Psoas muscle (tissue), 8 donors: ENCODE data around the gene PDE4D. TPM values are rescaled to one million over a fixed set of nuclear protein-coding genes. Genes with fewer than 3 reads are reported as not detected.

ENCODE experiments used
- ATAC-seq, 4 donors: fragments of 200-7000 bp; cut with Tn5 transposase; one replicate each; pipeline ENCODE4 v1.9.1; 2020; ENCODE audit warnings: moderate library complexity in 3 of 4, mild to moderate bottlenecking in 2 of 4
- DNase-seq, 2 donors: peaks; one replicate each; pipeline ENCODE4 v3.0.0-alpha.2; 2020
- H3K27ac ChIP-seq: fragments of 200-600 bp; one replicate; pipeline ENCODE4 v1.8.0; 2022
- H3K27me3 ChIP-seq, 3 donors: fragments of 200-600 bp in 1 of 3; one replicate each; pipeline versions ENCODE4 v1.6.1 to v1.8.0; 2013 to 2022; ENCODE audit warnings: low read length in 2 of 3, mild to moderate bottlenecking in 2 of 3, moderate library complexity in 1 of 3; ENCODE audit not compliant: insufficient read depth in 3 of 3
- H3K36me3 ChIP-seq, 2 donors: fragments of 200-600 bp in 1 of 2; one replicate each; pipeline versions ENCODE4 v1.6.1 to v1.8.0; 2013 to 2022; ENCODE audit warnings: low read depth in 1 of 2, mild to moderate bottlenecking in 1 of 2, moderate library complexity in 1 of 2; ENCODE audit not compliant: insufficient read depth in 1 of 2
- H3K4me1 ChIP-seq: fragments of 200-600 bp; one replicate; pipeline ENCODE4 v1.8.0; 2022
- H3K4me3 ChIP-seq: fragments of 200-600 bp; one replicate; pipeline ENCODE4 v1.8.0; 2022; ENCODE audit warnings: mild to moderate bottlenecking
- H3K9me3 ChIP-seq: fragments of 200-600 bp; one replicate; pipeline ENCODE4 v1.8.0; 2022
- WGBS, 3 donors: extraction: QIAGEN DNeasy Blood & Tissue Kit; methylation state at CpG; one replicate each; pipeline versions ENCODE4 v1.1.6 to v1.1.7; 2013; 5-methylcytosine and 5-hydroxymethylcytosine counted together
- intact Hi-C, 2 donors: fragments of 100-400 bp; cut with DNase I; formaldehyde crosslinking; loops; one replicate each; pipeline versions ENCODE4 v1.11.0 to v1.14.2; 2022
- polyA plus RNA-seq, 3 donors: library from polyadenylated mRNA; stranded (reverse); fragments of 200-250 nt; gene quantifications; one replicate each; pipeline ENCODE4 v1.2.3, GENCODE V29; 2013
- total RNA-seq, 4 donors: library from RNA; stranded (reverse); fragmentation: NEBNext Ultra II Directional in 2 of 4; extraction: Animal tissue kit (Norgen Biotek cat#: 25700) in 2 of 4; gene quantifications; one replicate each; pipeline versions ENCODE4 v1.2.1 to v1.2.4, GENCODE V29; 2021 to 2023
- TF ChIP-seq, protein P1 (sequence below): fragments of 200-600 bp; IDR thresholded peaks from one replicate; pipeline ENCODE4 v1.8.0; 2022; ENCODE audit warnings: antibody characterized with exemption
- donor health status: healthy with polysubstance abuse.
- donor health status: DM: no; HTN: no; CAD: no; lungs with moderate emphysema.
- donor health status: Bipolar disorder and iron deficiency.
- donor health status: healthy.
- donor health status: DM: yes; HTN: yes; CAD: no.
- donor health status: DM: no; HTN: no; CAD: no.
- donor health status: DM: no; HTN: no; CAD: no.
- donor health status: DM: yes; HTN: yes; CAD: no.

The PDE4D gene
- total and polyA plus RNA-seq, 7 donors: 42.6 to 283 (median 88.7) TPM

DNA sequence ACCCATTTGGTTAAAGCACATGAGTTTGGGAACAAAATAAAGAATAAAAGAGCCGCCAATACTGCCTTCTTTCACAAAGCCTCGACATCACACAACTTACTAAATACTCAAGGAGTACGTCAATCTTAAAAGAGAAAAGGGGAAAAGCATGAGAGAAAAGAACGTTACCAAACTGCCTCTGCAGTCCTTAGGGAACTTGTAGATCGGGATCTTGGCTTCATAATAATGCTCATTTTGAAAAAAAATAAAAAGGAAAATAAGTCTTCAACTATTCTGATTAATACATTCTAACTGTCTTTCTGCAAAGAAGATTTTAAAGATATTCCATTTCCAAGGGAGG is 618.4 kb downstream of the PDE4D start:
- Histone ChIP-seq H3K27me3 (no peaks in the 10 kb centered on the region), H3K9me3 (no peaks in the 10 kb centered on the region), H3K4me1 (peaks cover 77% of the 10 kb centered on the region), H3K27ac (peak overlapping the region; percentile 77), H3K36me3 (no peaks in the 10 kb centered on the region), H3K4me3 (peak overlapping the region; percentile 60)
- TF ChIP-seq, protein P1, sequence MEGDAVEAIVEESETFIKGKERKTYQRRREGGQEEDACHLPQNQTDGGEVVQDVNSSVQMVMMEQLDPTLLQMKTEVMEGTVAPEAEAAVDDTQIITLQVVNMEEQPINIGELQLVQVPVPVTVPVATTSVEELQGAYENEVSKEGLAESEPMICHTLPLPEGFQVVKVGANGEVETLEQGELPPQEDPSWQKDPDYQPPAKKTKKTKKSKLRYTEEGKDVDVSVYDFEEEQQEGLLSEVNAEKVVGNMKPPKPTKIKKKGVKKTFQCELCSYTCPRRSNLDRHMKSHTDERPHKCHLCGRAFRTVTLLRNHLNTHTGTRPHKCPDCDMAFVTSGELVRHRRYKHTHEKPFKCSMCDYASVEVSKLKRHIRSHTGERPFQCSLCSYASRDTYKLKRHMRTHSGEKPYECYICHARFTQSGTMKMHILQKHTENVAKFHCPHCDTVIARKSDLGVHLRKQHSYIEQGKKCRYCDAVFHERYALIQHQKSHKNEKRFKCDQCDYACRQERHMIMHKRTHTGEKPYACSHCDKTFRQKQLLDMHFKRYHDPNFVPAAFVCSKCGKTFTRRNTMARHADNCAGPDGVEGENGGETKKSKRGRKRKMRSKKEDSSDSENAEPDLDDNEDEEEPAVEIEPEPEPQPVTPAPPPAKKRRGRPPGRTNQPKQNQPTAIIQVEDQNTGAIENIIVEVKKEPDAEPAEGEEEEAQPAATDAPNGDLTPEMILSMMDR: no peak
- intact Hi-C loops: loop anchor here in 1 of 2 donors (5.0 kb wide), 1 partner anchor 42 kb away; no protein-coding TSS in a partner anchor
- ATAC-seq: peak in 1 of 4 donors; percentile 17
- DNase-seq: no peak
- WGBS, 3 donors: 27 to 34% (median 33%) methylated on average over 5 of the region's 5 CpGs

DNA sequence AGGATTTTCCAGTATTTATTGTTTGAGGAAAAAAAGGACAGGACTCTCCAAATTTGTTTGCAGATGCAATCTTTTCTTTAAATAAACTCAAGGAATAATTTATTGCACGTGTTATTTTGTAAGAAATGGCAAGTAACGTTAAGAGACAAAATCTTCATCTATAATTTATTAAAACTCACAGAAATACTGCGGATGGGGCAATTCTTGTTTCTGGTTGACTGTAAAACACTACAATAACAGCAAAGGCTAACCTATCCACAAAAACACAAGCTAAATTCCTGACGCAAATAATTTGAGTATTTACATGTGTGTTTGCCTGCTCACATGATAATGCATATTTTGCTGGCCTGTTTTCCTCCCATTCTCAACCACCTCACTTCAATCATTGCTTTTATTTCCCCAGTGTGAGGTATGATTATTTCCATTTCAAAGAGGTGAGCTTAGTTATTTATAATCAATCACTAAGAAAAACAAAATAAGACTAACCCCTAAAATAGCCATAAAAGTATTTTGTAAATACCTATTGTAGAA is 619.4 kb downstream of the PDE4D start:
- ATAC-seq: no peak
- intact Hi-C loops: no loop called here

DNA sequence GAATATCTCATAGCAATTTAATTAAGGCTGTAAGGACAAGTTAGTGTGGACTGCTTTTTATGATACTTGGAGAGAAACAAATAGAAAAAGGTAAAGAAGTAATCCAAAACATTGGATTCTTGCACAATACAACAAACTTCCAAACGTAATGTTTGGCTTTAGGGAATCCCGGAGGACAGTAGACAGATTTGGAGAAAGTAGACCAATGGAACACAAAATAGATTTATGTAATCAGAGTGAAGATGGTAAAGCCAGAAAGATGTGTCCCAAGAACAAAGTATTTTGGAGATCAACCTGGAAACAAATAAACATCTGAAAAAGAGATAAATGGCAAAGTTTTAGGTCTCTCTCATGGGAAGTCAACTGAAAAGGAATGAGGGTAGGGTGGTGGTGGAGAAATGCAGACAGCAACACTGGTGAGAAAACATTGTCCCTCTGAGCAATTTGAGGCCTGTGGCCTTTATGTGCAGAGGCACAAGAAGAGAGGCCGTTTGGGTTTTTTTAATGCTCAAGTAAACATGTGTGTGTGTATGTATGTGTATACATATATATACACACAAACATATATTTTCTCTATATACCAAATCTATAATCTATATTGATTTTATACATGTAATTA is 620.6 kb downstream of the PDE4D start:
- peaks cover 70% of the 10 kb centered on the region for H3K4me1 ChIP-seq
- no peaks in the 10 kb centered on the region for H3K27me3 ChIP-seq
- 52 to 69% (median 55%) methylated on average over 3 of the region's 3 CpGs for WGBS, 3 donors

More for the DNA sequence above, 619.4 kb downstream of the PDE4D start:
- Histone ChIP-seq H3K27me3 (no peaks in the 10 kb centered on the region), H3K9me3 (no peaks in the 10 kb centered on the region), H3K27ac (peak overlapping the region; percentile 77), H3K4me1 (peaks cover 77% of the 10 kb centered on the region), H3K36me3 (no peaks in the 10 kb centered on the region), H3K4me3 (peak overlapping the region; percentile 60)
- TF ChIP-seq, protein P1: no peak
- WGBS, 3 donors: 45 to 52% (median 48%) methylated on average over 4 of the region's 4 CpGs
- DNase-seq: no peak

DNA sequence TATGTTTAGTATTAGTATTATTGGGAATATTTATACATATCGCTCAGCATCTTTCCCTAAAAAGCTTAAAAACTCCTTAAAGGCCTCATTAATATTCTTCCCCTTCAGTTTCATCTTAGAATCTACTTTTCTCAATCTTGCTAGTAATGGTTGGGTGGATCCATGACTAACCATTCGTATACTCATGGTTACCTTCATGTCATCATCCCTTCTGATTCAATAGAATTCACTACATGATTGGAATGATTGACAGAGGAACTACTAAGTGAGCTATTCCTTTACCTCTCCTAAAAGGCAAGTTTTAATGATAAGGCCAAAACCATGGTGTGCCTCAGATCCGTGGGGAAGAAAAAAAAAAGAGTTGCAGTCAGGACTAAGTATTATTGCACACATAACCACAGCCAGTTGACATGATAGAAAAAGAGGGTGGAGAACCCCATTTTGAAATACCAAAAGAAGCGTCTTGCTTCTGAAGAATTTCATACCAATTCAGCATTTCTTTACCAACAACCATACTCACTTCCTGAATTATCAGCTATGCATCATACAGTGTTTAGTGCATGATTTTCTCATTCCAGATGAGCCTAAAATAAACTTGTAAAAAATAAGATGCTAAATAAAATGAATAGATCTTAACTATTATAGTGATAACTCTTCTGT is 624.6 kb downstream of the PDE4D start:
- intact Hi-C loops: no loop called here
- 90 to 98% (median 91%) methylated on average over 4 of the region's 4 CpGs for WGBS, 3 donors
- no peak overlapping the region for H3K4me3 ChIP-seq
- H3K27ac ChIP-seq: no peak overlapping the region
- TF ChIP-seq, protein P1: no peak
- H3K36me3 ChIP-seq: no peaks in the 10 kb centered on the region
- ATAC-seq: no peak
- no peaks in the 10 kb centered on the region for H3K9me3 ChIP-seq
- no peaks in the 10 kb centered on the region for H3K27me3 ChIP-seq
- no peak for DNase-seq
- H3K4me1 ChIP-seq: peaks cover 71% of the 10 kb centered on the region

More for the DNA sequence above, 620.6 kb downstream of the PDE4D start:
- TF ChIP-seq, protein P1: no peak
- peak overlapping the region; percentile 77 for H3K27ac ChIP-seq
- ATAC-seq (no peak), DNase-seq (no peak)
- intact Hi-C loops: no loop called here
- peak overlapping the region; percentile 60 for H3K4me3 ChIP-seq
- no peaks in the 10 kb centered on the region for H3K36me3 ChIP-seq
- H3K9me3 ChIP-seq: no peaks in the 10 kb centered on the region
